D341Med (cell line): ENCODE measurements around the gene SAGE1.
A peak's percentile ranks its signal among the peaks of the same experiment; 100 is the strongest.
"Not testable (repeated sequence)": the region's sequence is repeated elsewhere in the genome, so short reads cannot be mapped to it uniquely, and the experiment has no call there.

Experiments used
- DNase-seq: peaks from one replicate; pipeline ENCODE4 v3.0.0; 2012; ENCODE audit warnings: low spot score

Gene SAGE1, protein sequence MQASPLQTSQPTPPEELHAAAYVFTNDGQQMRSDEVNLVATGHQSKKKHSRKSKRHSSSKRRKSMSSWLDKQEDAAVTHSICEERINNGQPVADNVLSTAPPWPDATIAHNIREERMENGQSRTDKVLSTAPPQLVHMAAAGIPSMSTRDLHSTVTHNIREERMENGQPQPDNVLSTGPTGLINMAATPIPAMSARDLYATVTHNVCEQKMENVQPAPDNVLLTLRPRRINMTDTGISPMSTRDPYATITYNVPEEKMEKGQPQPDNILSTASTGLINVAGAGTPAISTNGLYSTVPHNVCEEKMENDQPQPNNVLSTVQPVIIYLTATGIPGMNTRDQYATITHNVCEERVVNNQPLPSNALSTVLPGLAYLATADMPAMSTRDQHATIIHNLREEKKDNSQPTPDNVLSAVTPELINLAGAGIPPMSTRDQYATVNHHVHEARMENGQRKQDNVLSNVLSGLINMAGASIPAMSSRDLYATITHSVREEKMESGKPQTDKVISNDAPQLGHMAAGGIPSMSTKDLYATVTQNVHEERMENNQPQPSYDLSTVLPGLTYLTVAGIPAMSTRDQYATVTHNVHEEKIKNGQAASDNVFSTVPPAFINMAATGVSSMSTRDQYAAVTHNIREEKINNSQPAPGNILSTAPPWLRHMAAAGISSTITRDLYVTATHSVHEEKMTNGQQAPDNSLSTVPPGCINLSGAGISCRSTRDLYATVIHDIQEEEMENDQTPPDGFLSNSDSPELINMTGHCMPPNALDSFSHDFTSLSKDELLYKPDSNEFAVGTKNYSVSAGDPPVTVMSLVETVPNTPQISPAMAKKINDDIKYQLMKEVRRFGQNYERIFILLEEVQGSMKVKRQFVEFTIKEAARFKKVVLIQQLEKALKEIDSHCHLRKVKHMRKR

DNA sequence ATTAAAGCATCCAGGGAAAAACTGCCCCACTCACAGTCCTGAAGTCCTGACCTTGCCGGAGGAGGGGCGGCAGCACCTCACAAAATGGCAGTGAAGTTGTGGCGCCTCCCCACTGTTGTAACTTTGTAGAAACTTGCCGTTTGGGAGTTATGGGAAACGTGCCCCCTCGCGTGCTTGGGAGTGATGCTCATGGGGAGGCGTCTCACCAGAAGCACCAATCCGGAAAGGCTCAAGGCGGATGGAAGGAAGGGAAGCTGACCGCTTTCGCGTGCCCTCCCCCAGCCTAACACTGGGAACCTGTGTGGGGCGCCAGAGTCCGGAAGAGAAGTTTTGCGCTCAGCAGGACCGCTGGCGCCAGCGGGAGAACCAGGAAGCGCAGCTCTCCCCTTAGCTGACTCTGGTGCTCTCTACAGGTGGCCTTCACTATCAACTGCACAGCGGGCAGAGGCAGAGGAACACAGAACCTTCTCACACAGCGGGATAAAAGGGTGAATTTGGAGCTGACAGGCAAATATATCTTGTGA is at the start of gene SAGE1, which contains the start of gene CT45A10:
Gene SAGE1 (plus strand): TSS at position 423 of the 524 bp plus-strand sequence. CDS start 2,527 bp downstream, outside the sequence.
Gene CT45A10 (minus strand): TSS at position 151 of the 524 bp plus-strand sequence. CDS start 8,100 bp downstream, outside the sequence.
- DNase-seq, result no peak

DNA sequence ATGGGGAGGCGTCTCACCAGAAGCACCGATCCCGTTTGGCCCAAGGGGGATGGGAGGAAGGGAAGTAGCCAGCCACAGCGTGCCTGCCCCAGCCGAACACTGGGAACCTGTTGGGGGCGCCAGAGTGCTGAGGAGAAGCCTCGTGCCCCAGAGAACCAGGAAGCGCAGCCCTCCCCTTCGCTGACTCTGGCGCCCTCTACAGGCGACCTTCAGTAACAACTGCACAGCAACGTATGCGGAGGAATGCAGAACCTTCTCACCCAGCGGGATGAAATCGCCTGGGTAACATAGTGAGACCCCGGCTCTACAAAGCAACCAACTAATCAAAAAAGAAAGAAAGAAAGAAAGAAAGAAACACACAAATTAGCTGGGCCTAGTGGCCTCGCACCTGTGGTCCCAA is 39.1 kb upstream of the SAGE1 start, which contains the start of gene CT45A8:
Gene CT45A8 (minus strand): TSS at position 101 of the 400 bp plus-strand sequence. CDS start 3,755 bp downstream, outside the sequence.
- not testable (repeated sequence) for DNase-seq

DNA sequence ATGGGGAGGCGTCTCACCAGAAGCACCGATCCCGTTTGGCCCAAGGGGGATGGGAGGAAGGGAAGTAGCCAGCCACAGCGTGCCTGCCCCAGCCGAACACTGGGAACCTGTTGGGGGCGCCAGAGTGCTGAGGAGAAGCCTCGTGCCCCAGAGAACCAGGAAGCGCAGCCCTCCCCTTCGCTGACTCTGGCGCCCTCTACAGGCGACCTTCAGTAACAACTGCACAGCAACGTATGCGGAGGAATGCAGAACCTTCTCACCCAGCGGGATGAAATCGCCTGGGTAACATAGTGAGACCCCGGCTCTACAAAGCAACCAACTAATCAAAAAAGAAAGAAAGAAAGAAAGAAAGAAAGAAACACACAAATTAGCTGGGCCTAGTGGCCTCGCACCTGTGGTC is 21.8 kb upstream of the SAGE1 start, which contains the start of gene CT45A9:
Gene CT45A9 (minus strand): TSS at position 101 of the 400 bp plus-strand sequence. CDS start 3,751 bp downstream, outside the sequence.
- DNase-seq, result not testable (repeated sequence)

DNA sequence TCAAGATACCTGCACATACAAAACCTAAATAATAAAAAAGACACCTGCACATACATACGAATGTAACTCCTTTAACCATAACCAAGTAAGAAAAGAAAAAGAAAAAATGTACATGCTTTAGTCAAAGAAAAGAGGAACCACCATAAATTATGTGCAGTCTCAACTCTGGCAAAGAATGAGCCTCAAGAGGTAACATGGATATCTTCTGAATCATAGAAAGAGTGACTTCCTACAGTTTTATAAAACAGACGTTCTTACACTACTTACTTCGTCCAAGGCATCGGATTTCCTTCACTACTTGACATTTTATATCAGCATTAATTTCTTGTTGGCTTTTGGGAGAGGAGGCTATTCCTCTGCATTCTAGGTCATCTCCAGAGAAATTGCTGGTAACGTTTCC is 10.8 kb upstream of the SAGE1 start:
- not testable (repeated sequence) for DNase-seq

DNA sequence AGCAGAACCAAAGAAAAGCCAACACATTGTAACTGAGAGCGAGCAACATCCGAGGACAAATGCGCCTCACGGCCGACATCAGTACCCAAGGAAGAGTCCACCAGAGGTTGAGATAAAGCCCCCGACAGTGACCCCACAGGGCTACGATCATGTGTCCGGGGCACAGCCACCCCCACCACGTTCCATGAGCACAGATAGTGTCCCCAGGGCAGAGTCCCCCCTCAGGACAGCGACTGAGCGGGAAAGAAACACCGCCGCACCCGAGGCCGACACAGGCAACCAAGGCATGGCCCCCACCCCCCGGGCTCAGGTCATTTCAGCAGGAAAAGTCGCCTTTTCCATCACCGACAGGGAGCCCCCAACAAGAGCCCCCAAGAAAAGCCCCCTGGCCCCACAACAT is 5.3 kb upstream of the SAGE1 start:
- not testable (repeated sequence) for DNase-seq

DNA sequence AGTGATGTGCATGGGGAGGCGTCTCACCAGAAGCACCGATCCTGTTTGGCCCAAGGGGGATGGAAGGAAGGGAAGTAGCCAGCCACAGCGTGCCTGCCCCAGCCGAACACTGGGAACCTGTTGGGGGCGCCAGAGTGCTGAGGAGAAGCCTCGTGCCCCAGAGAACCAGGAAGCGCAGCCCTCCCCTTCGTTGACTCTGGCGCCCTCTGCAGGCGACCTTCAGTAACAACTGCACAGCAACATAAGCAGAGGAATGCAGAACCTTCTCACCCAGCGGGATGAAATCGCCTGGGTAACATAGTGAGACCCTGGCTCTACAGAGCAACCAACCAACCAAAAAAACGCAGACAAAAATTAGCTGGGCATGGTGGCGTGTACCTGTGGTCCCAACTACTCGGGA is 4.5 kb upstream of the SAGE1 start:
- DNase-seq, result not testable (repeated sequence)

DNA sequence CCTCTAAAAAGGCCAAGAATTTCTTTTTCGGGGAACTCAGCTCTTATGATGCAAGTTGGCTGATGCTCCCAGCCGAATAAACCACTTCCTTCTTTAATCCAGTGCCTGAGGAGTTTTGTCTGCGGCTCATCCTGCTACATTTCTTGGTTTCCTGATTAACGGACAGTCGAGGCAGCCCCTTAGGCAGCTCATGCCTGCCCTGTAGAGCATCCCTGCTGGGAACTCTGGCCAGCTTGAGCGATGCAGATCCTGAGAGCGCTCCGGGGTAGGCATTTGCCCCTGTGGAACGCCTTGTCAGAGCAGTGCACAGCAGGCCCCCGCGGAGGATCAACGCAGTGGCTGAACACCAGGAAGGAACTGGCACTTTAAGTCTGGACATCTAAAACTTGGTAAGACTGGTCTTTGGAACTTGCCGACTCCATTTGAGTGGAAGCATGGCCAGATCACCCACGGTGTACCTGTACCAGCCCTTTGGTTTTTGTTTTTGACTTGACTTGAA is 3.4 kb upstream of the SAGE1 start:
- no peak for DNase-seq

DNA sequence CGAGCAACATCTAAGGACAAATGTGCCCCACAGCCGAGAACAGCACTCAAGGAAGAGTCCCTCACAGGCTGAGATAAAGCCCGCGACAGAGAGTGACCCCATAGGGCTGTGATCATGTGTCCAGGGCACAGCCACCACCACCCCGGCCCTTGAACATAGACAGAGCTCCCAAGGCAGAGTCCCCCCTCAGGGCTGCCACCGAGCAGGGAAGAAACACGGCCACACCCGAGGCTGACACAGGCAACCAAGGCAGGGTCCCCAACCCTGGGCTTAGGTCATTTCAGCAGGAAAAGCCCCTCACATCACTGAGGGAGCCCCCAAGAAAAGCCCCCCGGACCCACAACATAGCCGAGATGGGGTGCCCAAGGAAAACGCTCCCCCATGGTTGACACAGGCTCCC is 735 bp upstream of the SAGE1 start:
- no peak for DNase-seq

DNA sequence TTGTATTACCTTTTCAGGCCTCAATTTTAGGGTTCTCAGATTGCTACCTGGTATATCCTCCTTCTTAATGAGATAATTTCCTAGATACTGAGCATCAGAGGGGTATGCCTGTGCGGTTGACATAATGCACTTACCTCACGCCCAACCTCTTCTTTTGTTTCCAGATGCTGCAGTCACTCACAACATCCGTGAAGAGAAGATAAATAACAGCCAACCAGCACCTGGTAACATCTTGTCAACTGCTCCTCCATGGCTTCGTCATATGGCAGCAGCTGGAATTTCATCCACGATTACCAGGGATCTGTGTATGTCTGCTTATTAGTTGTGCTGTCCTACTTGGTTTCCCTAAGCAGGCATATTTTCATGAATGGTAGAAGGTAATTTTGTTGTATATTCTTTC is 16.7 kb downstream of the SAGE1 start:
- DNase-seq, result no peak

DNA sequence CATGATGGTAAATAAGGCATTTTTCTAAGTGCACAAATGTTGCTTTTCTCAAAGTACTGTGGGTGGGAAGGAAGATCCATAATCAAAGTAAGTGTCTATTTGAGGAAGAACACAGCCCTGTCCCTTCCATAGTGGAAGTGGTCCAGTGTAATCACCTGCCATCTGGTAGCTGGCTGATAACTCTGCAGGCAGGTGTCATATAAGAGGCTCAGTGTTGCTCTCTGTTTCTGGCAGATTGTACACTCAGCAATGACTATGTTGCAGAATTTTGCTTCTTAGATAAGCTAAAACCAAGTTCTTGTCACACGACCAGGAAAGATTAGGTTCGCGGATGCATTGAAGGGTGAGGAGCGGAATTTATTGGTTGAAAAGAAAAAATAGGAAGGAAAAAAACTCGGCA is 20.9 kb downstream of the SAGE1 start:
- DNase-seq, result no peak

DNA sequence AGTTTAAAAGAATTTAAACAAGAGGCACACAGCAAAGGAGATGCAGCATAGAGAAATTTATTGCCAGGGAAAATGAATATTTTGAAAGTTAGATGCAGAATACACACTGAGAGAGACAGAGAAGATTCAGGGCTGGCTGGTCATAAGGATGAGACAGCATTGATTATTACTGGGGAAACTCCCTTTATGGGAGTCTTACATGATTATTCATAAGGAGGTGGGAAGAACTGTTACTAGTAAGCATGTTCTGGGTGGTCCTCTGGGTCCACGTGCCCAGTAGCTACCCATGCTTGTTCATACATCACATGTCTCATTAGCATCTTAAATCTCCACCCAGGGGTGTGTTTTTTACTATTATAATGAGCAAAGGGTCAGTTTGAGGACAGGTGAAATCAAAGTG is 27.0 kb downstream of the SAGE1 start:
- not testable (repeated sequence) for DNase-seq

DNA sequence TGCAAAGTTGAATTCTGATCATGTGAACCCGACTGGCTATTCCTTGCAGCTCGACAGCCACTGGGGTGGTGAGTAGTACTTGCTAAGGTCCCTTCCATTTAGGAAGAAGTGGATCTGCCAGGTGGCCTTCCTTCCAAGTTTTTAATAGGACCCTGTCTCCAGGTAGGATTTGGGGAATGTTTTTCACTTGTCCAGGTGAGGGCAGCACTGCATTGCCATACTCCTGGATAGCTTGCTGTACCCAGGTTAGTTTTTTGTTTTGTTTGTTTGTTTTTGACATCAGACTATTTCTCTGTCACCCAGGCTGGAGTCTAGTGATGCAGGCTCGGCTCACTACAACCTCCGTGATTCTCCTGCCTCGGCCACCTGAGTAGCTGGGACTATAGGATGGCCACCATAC is 29.8 kb downstream of the SAGE1 start:
- DNase-seq, result peak; percentile 16

DNA sequence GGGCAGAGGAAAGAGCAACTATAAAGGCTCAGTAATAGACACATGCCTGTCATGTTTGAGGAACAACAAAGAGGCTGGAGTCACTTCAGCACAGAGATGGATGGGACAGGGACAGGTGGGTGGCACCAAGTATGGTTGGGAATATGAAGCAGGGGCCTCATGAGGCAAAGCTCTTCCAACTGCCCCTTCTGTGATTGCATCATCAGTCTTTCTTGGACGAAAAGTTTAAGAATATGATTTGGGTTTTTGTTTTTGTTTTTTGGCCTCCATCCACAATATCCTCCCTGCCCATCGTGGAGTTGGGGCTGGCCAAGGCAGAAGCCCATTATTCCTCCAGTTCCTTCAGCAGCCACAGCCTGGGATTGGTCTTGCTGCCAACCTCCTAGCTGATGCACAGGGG is 34.4 kb downstream of the SAGE1 start:
- DNase-seq, result no peak

DNA sequence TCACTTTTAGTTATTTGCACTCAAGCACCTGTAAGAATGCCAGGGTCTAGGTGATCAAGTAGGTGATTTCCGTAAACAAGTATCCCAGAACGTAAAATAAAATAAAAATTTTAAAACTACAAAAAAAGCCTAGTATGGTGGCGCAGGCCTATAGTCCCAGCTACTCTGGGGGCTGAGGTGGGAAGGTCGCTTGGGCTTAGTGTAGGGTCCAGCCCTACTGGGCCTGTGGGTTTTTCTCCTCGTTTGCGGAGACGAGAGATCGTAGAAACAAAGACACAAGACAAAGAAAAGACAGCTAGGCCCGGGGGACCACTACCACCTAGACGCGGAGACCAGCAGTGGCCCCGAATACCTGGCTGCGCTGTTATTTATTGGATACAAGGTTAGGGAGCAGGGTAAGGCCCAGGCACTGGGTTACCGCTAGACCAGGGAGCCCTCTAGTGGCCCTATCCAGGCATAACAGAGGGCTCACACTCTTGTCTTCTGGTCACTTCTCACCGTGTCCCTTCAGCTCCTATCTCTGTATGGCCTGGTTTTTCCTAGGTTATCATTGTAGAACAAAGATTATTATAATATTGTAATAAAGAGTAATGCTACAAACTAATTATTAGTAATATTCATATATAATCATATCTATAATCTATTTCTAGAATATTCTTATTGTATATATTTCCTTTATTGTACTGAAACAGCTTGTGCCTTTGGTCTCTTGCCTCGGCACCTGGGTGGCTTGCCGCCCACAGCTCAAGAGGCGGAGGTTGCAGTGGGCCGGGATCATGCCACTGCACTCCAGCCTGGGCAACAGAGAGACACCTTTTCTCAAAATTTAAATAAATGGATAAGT is 38.4 kb downstream of the SAGE1 start:
- DNase-seq, result peak; percentile 25

DNA sequence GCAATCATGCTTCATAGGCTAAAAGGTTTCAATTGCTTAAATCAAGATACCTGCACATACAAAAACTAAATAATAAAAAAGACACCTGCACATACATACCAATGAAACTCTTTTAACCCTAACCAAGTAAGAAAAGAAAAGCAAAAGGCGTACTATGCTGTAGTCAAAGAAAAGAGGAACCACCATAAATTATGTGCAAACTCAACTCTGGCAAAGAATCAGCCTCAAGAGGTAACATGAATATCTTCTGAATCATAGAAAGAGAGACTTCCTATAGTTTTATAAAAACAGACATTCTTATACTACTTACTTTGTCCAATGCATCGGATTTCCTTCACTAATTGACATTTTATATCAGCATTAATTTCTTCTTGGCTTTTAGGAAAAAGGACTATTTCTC is 51.0 kb downstream of the SAGE1 start:
- no peak for DNase-seq

DNA sequence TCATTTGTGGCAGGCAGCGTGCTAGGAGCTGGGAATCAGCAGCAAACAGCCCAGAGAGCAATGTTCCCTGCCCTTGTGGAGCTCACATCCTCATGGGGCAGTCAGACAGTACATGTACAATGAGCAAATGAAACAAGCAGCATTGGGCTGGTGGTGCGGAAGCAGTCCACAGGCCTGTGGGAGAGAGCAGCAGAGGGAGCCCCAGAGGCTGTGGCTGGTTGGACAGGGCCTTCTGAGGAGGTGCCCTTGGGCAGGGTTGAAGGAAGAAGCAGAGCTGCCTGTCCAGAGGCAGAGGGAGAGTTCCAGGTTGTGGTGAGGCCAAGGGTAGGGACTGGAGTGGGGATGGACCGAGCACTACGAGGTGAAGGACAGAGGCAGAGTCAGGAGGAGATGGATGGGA is 57.8 kb downstream of the SAGE1 start:
- no peak for DNase-seq
